Mesendoderm (in vitro differentiated cells): ENCODE measurements around the gene COL6A2.
A peak's percentile ranks its signal among the peaks of the same experiment; 100 is the strongest.

ENCODE experiments used
- DNase-seq: peaks from one replicate; pipeline ENCODE4 v3.0.0; 2013
- H2AK5ac ChIP-seq: 2 replicates; pipeline ENCODE4 v1.6.1; 2013; ENCODE audit warnings: low read length, inconsistent platforms
- H2BK120ac ChIP-seq: 2 replicates; pipeline ENCODE4 v1.6.1; 2013; ENCODE audit warnings: low read depth, mild to moderate bottlenecking, low read length, moderate library complexity, mixed read lengths
- H2BK15ac ChIP-seq: replicated peaks from 2 replicates; pipeline ENCODE4 v1.6.1; 2013; ENCODE audit warnings: low read depth, mild to moderate bottlenecking, moderate library complexity
- H2BK5ac ChIP-seq: 2 replicates; pipeline ENCODE4 v1.6.1; 2013; ENCODE audit warnings: low read length, inconsistent platforms
- H3K18ac ChIP-seq: 2 replicates; pipeline ENCODE4 v1.6.1; 2013; ENCODE audit warnings: mild to moderate bottlenecking, low read length, mixed read lengths
- H3K23ac ChIP-seq: one replicate; pipeline ENCODE4 v1.6.1; 2013; ENCODE audit warnings: low read length
- H3K27ac ChIP-seq: 2 replicates; pipeline ENCODE4 v1.5.1; 2013; ENCODE audit warnings: low read depth, mild to moderate bottlenecking, inconsistent platforms, low read length, moderate library complexity
- H3K27me3 ChIP-seq: 2 replicates; pipeline ENCODE4 v1.6.1; 2013; ENCODE audit warnings: low read length, control low read depth, mild to moderate bottlenecking, inconsistent platforms; ENCODE audit not compliant: insufficient read depth, poor library complexity
- H3K36me3 ChIP-seq: 2 replicates; pipeline ENCODE4 v1.6.1; 2013; ENCODE audit warnings: low read length, inconsistent platforms; ENCODE audit not compliant: control insufficient read depth, insufficient read depth
- H3K4ac ChIP-seq: one replicate; pipeline ENCODE4 v1.6.1; 2013; ENCODE audit warnings: low read depth, mild to moderate bottlenecking, low read length, moderate library complexity
- H3K4me1 ChIP-seq: 2 replicates; pipeline ENCODE4 v1.6.1; 2013; ENCODE audit warnings: low read depth, low read length, inconsistent platforms; ENCODE audit not compliant: control insufficient read depth
- H3K4me2 ChIP-seq: 2 replicates; pipeline ENCODE4 v1.6.1; 2013; ENCODE audit warnings: low read length
- H3K4me3 ChIP-seq: 2 replicates; pipeline ENCODE4 v1.5.1; 2013; ENCODE audit warnings: mild to moderate bottlenecking, low read length
- H3K56ac ChIP-seq: one replicate; pipeline ENCODE4 v1.6.1; 2013; ENCODE audit warnings: low read length
- H3K79me1 ChIP-seq: 2 replicates; pipeline ENCODE4 v1.6.1; 2013; ENCODE audit warnings: low read length, inconsistent platforms
- H3K79me2 ChIP-seq: 2 replicates; pipeline ENCODE4 v1.6.1; 2013; ENCODE audit warnings: mild to moderate bottlenecking, low read length; ENCODE audit not compliant: control insufficient read depth, insufficient read depth
- H3K9ac ChIP-seq: 2 replicates; pipeline ENCODE4 v1.6.1; 2013; ENCODE audit warnings: low read length, inconsistent platforms
- H4K5ac ChIP-seq: one replicate; pipeline ENCODE4 v1.6.1; 2013; ENCODE audit warnings: low read length
- H4K8ac ChIP-seq: one replicate; pipeline ENCODE4 v1.6.1; 2013; ENCODE audit warnings: low read depth, mild to moderate bottlenecking, control low read depth, low read length, moderate library complexity
- WGBS: extraction: QIAGEN DNeasy Blood & Tissue Kit; methylation state at CpG from one replicate; pipeline ENCODE4 v1.1.7; 2013; ENCODE audit warnings: low lambda C conversion rate, missing lambda C conversion rate; ENCODE audit not compliant: insufficient coverage; ENCODE audit errors: extremely low coverage; 5-methylcytosine and 5-hydroxymethylcytosine counted together

The COL6A2 gene

DNA sequence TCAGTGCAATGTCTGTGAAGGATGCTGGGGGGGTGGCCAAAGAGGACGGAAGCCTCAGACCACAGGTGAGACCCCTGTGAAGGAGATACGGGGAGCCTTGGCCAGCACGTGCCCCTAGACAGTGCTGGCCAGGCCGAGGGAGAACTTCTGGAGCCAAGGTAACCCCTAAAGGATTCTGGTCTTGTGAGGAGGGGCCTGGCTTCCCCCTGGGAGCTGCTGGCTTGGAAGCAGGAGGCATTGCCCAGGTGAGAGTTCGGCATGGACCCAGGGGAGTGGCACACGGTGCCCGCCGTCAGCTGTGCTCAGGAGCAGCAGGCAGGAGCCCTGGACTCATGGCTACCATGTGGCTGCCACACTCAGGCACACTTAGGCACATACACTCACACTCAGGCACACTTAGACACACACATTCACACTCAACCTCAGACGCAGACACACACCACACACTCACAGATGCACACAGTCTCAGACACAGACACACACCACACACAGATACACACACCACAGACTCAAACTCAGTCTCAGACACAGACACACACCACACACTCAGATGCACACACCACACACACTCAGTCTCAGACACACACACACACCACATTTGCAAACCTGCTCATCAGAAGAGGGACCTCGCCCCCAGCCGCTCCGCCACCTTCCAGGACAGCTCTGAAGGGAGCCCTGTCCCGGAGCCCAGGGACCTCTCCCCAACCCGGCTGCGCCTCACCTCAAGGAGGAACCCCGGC lies 1.1 kb upstream of the COL6A2 start:
- Histone ChIP-seq H2BK15ac (no peak overlapping the region), H4K5ac (no peak overlapping the region), H3K27ac (no peak overlapping the region), H3K79me1 (peaks cover 11% of the 10 kb centered on the region), H3K36me3 (no peaks in the 10 kb centered on the region), H3K4me1 (peaks cover 2% of the 10 kb centered on the region), H3K18ac (peak overlapping the region; percentile 63), H3K23ac (no peak overlapping the region), H3K4me2 (no peak overlapping the region), H3K9ac (peak overlapping the region; percentile 76), H3K4me3 (no peak overlapping the region), H2AK5ac (peak overlapping the region; percentile 65), H3K27me3 (no peaks in the 10 kb centered on the region), H3K56ac (peak overlapping the region; percentile 89), H3K79me2 (peaks cover 21% of the 10 kb centered on the region), H3K4ac (no peak overlapping the region), H2BK5ac (no peak overlapping the region), H4K8ac (no peak overlapping the region), H2BK120ac (peak overlapping the region; percentile 11)
- no CpG with 5 or more reads among the region's 16 CpGs for WGBS
- DNase-seq, result no peak

GRCh38 chr21:46098303-46099141 lies 610 bp downstream of the COL6A2 start:
- H3K4me3 ChIP-seq, result peak overlapping the region; percentile 49
- H3K27me3 ChIP-seq, result no peaks in the 10 kb centered on the region
- H4K5ac ChIP-seq, result no peak overlapping the region
- H3K36me3 ChIP-seq, result no peaks in the 10 kb centered on the region
- peaks cover 2% of the 10 kb centered on the region for H3K4me1 ChIP-seq
- no peak overlapping the region for H2BK120ac ChIP-seq
- peak overlapping the region; percentile 84 for H3K56ac ChIP-seq
- peak overlapping the region; percentile 59 for H3K4me2 ChIP-seq
- H2BK15ac ChIP-seq, result no peak overlapping the region
- H3K79me2 ChIP-seq, result peaks cover 25% of the 10 kb centered on the region
- peak overlapping the region; percentile 28 for H4K8ac ChIP-seq
- peak overlapping the region; percentile 83 for H3K9ac ChIP-seq
- H3K27ac ChIP-seq, result peak overlapping the region; percentile 3
- no peak overlapping the region for H2BK5ac ChIP-seq
- peaks cover 11% of the 10 kb centered on the region for H3K79me1 ChIP-seq
- peak overlapping the region; percentile 96 for H3K4ac ChIP-seq
- H3K18ac ChIP-seq, result peak overlapping the region; percentile 95
- H2AK5ac ChIP-seq, result no peak overlapping the region
- WGBS, result no CpG with 5 or more reads among the region's 94 CpGs
- DNase-seq, result peak; percentile 30
- H3K23ac ChIP-seq, result no peak overlapping the region

- Histone ChIP-seq H3K23ac (no peak overlapping the region), H2BK120ac (no peak overlapping the region), H2BK15ac (no peak overlapping the region), H3K9ac (no peak overlapping the region), H3K4me3 (no peak overlapping the region), H3K56ac (peak overlapping the region; percentile 30), H3K27ac (no peak overlapping the region), H3K18ac (no peak overlapping the region), H3K4me2 (peak overlapping the region; percentile 18), H3K79me2 (peaks cover 25% of the 10 kb centered on the region), H3K27me3 (no peaks in the 10 kb centered on the region), H4K5ac (no peak overlapping the region), H3K79me1 (peaks cover 11% of the 10 kb centered on the region), H3K4ac (no peak overlapping the region), H2BK5ac (no peak overlapping the region), H3K36me3 (no peaks in the 10 kb centered on the region), H2AK5ac (no peak overlapping the region), H4K8ac (no peak overlapping the region), H3K4me1 (peaks cover 2% of the 10 kb centered on the region)
- peak; percentile 34 for DNase-seq
- WGBS, result no CpG with 5 or more reads among the region's 18 CpGs
Observed at GRCh38 chr21:46099476-46099875, 1.6 kb downstream of the COL6A2 start.

DNA sequence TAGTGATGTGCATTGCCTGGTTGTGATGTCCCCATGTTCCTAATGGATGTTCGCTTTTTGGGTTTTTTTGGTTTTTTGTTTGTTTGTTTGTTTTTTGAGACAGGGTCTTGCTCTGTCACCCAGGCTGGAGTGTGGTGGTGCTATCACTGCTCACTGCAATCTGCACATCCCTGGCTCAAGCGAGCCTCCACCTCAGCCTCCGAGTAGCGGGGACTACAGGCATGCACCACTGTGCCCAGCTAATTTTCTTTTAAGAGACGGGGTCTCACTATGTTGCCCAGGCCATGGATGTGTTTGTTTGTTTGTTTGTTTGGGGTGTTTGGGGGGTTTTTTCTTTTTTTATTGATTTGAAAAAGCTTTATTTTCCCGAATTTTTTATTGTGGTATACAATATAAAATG lies 2.1 kb downstream of the COL6A2 start:
- Histone ChIP-seq H3K18ac (no peak overlapping the region), H3K4ac (no peak overlapping the region), H3K79me2 (peaks cover 25% of the 10 kb centered on the region), H3K56ac (no peak overlapping the region), H3K4me1 (peaks cover 2% of the 10 kb centered on the region), H4K8ac (no peak overlapping the region), H3K4me2 (peak overlapping the region; percentile 2), H3K36me3 (no peaks in the 10 kb centered on the region), H3K27me3 (no peaks in the 10 kb centered on the region), H4K5ac (no peak overlapping the region), H3K23ac (no peak overlapping the region), H2AK5ac (no peak overlapping the region), H3K9ac (no peak overlapping the region), H2BK5ac (no peak overlapping the region), H2BK15ac (no peak overlapping the region), H3K27ac (no peak overlapping the region), H2BK120ac (no peak overlapping the region), H3K4me3 (no peak overlapping the region), H3K79me1 (peaks cover 11% of the 10 kb centered on the region)
- DNase-seq, result no peak
- no CpG with 5 or more reads among the region's 6 CpGs for WGBS

- Histone ChIP-seq H3K4me1 (peaks cover 2% of the 10 kb centered on the region), H3K27me3 (no peaks in the 10 kb centered on the region), H3K9ac (no peak overlapping the region), H3K79me2 (peaks cover 25% of the 10 kb centered on the region), H3K79me1 (peaks cover 11% of the 10 kb centered on the region), H2BK120ac (no peak overlapping the region), H2BK5ac (no peak overlapping the region), H2AK5ac (no peak overlapping the region), H4K5ac (no peak overlapping the region), H3K23ac (no peak overlapping the region), H3K4ac (no peak overlapping the region), H3K4me3 (no peak overlapping the region), H4K8ac (no peak overlapping the region), H3K27ac (no peak overlapping the region), H3K18ac (no peak overlapping the region), H3K4me2 (no peak overlapping the region), H3K36me3 (no peaks in the 10 kb centered on the region), H3K56ac (peak overlapping the region; percentile 13), H2BK15ac (no peak overlapping the region)
- no peak for DNase-seq
- no CpG with 5 or more reads among the region's 7 CpGs for WGBS
Observed at GRCh38 chr21:46100426-46100825, 2.5 kb downstream of the COL6A2 start.
